Endothelial cell of umbilical vein (primary cell): ENCODE data around the gene OR6C2. TPM values are rescaled to one million over a fixed set of nuclear protein-coding genes. Genes with fewer than 3 reads are reported as not detected.

Experiments
- BruUV-seq: library from RNA; stranded (reverse); fragments of 400-500 nt; replicated peaks from 2 replicates; lab custom pipeline; 2021; lab: Mats Ljungman, UMichigan
- CTCF ChIA-PET: fragments of 300-600, 350-600 bp; sonication (Branson Sonifier 250); formaldehyde crosslinking; loops from one replicate; lab custom pipeline; 2021; ENCODE audit warnings: antibody characterized with exemption, inconsistent platforms; lab: Charles Lee
- POLR2A ChIA-PET: fragments of 300-600, 350-600 bp; sonication (Branson Sonifier 250); formaldehyde crosslinking; loops from one replicate; lab custom pipeline; 2021; ENCODE audit warnings: antibody characterized with exemption, inconsistent platforms; lab: Charles Lee
- DNase-seq: peaks from one replicate; pipeline ENCODE4 v3.0.0-alpha.2; 2011; ENCODE audit warnings: low read depth, low spot score
- FAIRE-seq: peaks from 2 replicates; lab custom pipeline; 2011; peaks lifted over from hg19 to GRCh38; lab: Jason Lieb, UNC
- H2AFZ ChIP-seq: 2 replicates; pipeline ENCODE4 v1.6.0; 2012; ENCODE audit warnings: low read depth, low read length, control low read depth, inconsistent platforms
- H3K27ac ChIP-seq: 2 replicates; pipeline ENCODE4 v1.5.1; 2011; ENCODE audit warnings: low read depth, mild to moderate bottlenecking, control low read depth, low read length, moderate library complexity; ENCODE audit not compliant: insufficient read depth
- H3K27me3 ChIP-seq, 2 experiments: 2 replicates each; pipeline versions ENCODE4 v1.6.0 to v1.6.1; 2011; ENCODE audit warnings: low read length in 2 of 2, mixed read lengths in 1 of 2; ENCODE audit not compliant: control insufficient read depth in 2 of 2, insufficient read depth in 2 of 2
- H3K36me3 ChIP-seq, 2 experiments: 2 replicates in 1 of 2; 3 replicates in 1 of 2; pipeline ENCODE4 v1.5.1; 2011; ENCODE audit warnings: low read length in 2 of 2, mild to moderate bottlenecking in 1 of 2, moderate library complexity in 1 of 2; ENCODE audit not compliant: control insufficient read depth in 2 of 2, insufficient read depth in 2 of 2; ENCODE audit errors: extremely low read depth in 1 of 2
- H3K4me1 ChIP-seq: 3 replicates; pipeline ENCODE4 v1.5.1; 2011; ENCODE audit warnings: mild to moderate bottlenecking, low read length; ENCODE audit not compliant: control insufficient read depth, insufficient read depth; ENCODE audit errors: extremely low read depth
- H3K4me2 ChIP-seq: 2 replicates; pipeline ENCODE4 v1.6.1; 2011; ENCODE audit warnings: low read length, control low read depth, mixed read lengths; ENCODE audit not compliant: insufficient read depth
- H3K4me3 ChIP-seq, 3 experiments: fragments of 200-600 bp in 1 of 3; sonication (generic), shearing (Covaris generic) in 1 of 3; replicated peaks in 1 of 3; 2 replicates each; pipeline ENCODE4 v1.5.1; 2011 to 2016; ENCODE audit warnings: control low read depth in 3 of 3, low read length in 3 of 3, mild to moderate bottlenecking in 2 of 3, inconsistent platforms in 1 of 3, low read depth in 1 of 3, moderate library complexity in 1 of 3; ENCODE audit not compliant: insufficient read depth in 1 of 3
- H3K79me2 ChIP-seq: 2 replicates; pipeline ENCODE4 v1.6.0; 2012; ENCODE audit warnings: low read length, inconsistent platforms; ENCODE audit not compliant: control insufficient read depth, insufficient read depth
- H3K9ac ChIP-seq: replicated peaks from 2 replicates; pipeline ENCODE3; 2011; ENCODE audit warnings: low read length, control low read depth; ENCODE audit not compliant: insufficient read depth; ENCODE audit errors: extremely low read depth
- H3K9me1 ChIP-seq: replicated peaks from 3 replicates; pipeline ENCODE4 v1.6.0; 2011; ENCODE audit warnings: mild to moderate bottlenecking, low read length; ENCODE audit not compliant: control insufficient read depth, insufficient read depth; ENCODE audit errors: extremely low read depth
- H3K9me3 ChIP-seq: replicated peaks from 2 replicates; pipeline ENCODE4 v1.5.1; 2012; ENCODE audit warnings: low read length, inconsistent platforms; ENCODE audit not compliant: control insufficient read depth, insufficient read depth
- H4K20me1 ChIP-seq: replicated peaks from 2 replicates; pipeline ENCODE3; 2011; ENCODE audit warnings: mild to moderate bottlenecking, low read length; ENCODE audit not compliant: control insufficient read depth, insufficient read depth; ENCODE audit errors: extremely low read depth
- EZH2 ChIP-seq: IDR thresholded peaks from 2 replicates; pipeline ENCODE4 v1.6.1; 2012; ENCODE audit warnings: borderline replicate concordance, low read depth, mild to moderate bottlenecking, moderate library complexity, low read length, inconsistent platforms; ENCODE audit not compliant: severe bottlenecking
- FOS ChIP-seq: IDR thresholded peaks from 2 replicates; pipeline ENCODE4 v1.6.1; 2011; ENCODE audit warnings: mild to moderate bottlenecking, low read length, moderate library complexity, borderline replicate concordance; ENCODE audit not compliant: insufficient read depth
- GATA2 ChIP-seq: IDR thresholded peaks from 2 replicates; pipeline ENCODE4 v1.7.0; 2011; ENCODE audit warnings: low read depth, mild to moderate bottlenecking, moderate library complexity, mixed read lengths, low read length; ENCODE audit not compliant: insufficient read length, insufficient read depth
- MYC ChIP-seq: IDR thresholded peaks from one replicate; pipeline ENCODE4 v1.6.1; 2011; ENCODE audit warnings: mild to moderate bottlenecking, low read depth, low read length
- POLR2A ChIP-seq: IDR thresholded peaks from 2 replicates; pipeline ENCODE4 v1.6.1; 2012; ENCODE audit warnings: low read depth, mild to moderate bottlenecking, control low read depth, low read length
- dilution Hi-C: fragments of 300-500 bp; cut with MboI; formaldehyde crosslinking; loops from one replicate; pipeline ENCODE4 v1.15.0; 2019; ENCODE audit warnings: low sequenced_read_pairs; ENCODE audit not compliant: extremely low pct_ligation_motif_present
- intact Hi-C: fragments of 100-400 bp; cut with micrococcal nuclease; formaldehyde crosslinking; loops from one replicate; pipeline ENCODE4 v1.10.0; 2022
- polyA plus RNA-seq, 4 experiments: library from polyadenylated mRNA; depleted of rRNA in 3 of 4; stranded (reverse) in 3 of 4; unstranded in 1 of 4; fragments of >200 nt; gene quantifications; 2 replicates each; pipeline versions ENCODE4 v1.2.1 to v1.2.3, GENCODE V29; 2011 to 2012; ENCODE audit warnings: missing spikeins in 1 of 4
- total RNA-seq: library from RNA; stranded (reverse); gene quantifications from 2 replicates; pipeline ENCODE4 v1.2.3, GENCODE V29; 2021
- TF ChIP-seq, protein P1 (sequence below): IDR thresholded peaks from 2 replicates; pipeline ENCODE4 v1.6.1; 2011; ENCODE audit not compliant: insufficient read depth, insufficient read length
- TF ChIP-seq, protein P2 (sequence below), 2 donors: IDR thresholded peaks; 1 replicate in 1 of 2; 2 replicates in 1 of 2; pipeline ENCODE4 v1.5.1; 2011; ENCODE audit warnings: low read length in 2 of 2, mild to moderate bottlenecking in 2 of 2, moderate library complexity in 2 of 2, control low read depth in 1 of 2, inconsistent platforms in 1 of 2, low read depth in 1 of 2; ENCODE audit not compliant: insufficient read depth in 1 of 2; ENCODE audit errors: extremely low read depth in 1 of 2

Gene OR6C2
- total and polyA plus RNA-seq, 2 donors (not counting 3 experiments of a cell fraction or from before 2014, with no cell fraction given): not detected

GRCh38 chr12:55467836-55468235 lies 24.0 kb downstream of the OR6C2 start:
- DNase-seq (no peak), FAIRE-seq (no peak)
- no peak overlapping the region for H3K9ac ChIP-seq
- no peaks in the 10 kb centered on the region for H3K36me3 ChIP-seq
- H3K27ac ChIP-seq: no peak overlapping the region
- dilution Hi-C loops (no loop called here), intact Hi-C loops (no loop called here)
- no peak overlapping the region for H2AFZ ChIP-seq
- no TSS peak for BruUV-seq
- H3K79me2 ChIP-seq: no peaks in the 10 kb centered on the region
- no peaks in the 10 kb centered on the region for H3K27me3 ChIP-seq
- TF ChIP-seq MYC (no peak), POLR2A (no peak), FOS (no peak), EZH2 (no peak)
- TF ChIP-seq, protein P1, sequence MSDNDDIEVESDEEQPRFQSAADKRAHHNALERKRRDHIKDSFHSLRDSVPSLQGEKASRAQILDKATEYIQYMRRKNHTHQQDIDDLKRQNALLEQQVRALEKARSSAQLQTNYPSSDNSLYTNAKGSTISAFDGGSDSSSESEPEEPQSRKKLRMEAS: no peak
- TF ChIP-seq, protein P2, sequence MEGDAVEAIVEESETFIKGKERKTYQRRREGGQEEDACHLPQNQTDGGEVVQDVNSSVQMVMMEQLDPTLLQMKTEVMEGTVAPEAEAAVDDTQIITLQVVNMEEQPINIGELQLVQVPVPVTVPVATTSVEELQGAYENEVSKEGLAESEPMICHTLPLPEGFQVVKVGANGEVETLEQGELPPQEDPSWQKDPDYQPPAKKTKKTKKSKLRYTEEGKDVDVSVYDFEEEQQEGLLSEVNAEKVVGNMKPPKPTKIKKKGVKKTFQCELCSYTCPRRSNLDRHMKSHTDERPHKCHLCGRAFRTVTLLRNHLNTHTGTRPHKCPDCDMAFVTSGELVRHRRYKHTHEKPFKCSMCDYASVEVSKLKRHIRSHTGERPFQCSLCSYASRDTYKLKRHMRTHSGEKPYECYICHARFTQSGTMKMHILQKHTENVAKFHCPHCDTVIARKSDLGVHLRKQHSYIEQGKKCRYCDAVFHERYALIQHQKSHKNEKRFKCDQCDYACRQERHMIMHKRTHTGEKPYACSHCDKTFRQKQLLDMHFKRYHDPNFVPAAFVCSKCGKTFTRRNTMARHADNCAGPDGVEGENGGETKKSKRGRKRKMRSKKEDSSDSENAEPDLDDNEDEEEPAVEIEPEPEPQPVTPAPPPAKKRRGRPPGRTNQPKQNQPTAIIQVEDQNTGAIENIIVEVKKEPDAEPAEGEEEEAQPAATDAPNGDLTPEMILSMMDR (IDR thresholded peaks at IDR 0.05; ENCODE audit: extremely low read depth in 1 of 2, insufficient read depth in 1 of 2, low read depth in 1 of 2, low read length in 2 of 2): no peak
- ChIA-PET POLR2A (no interaction called here), CTCF (no interaction called here)
- H3K4me3 ChIP-seq: no peak overlapping the region
- no peaks in the 10 kb centered on the region for H3K9me3 ChIP-seq
- H3K4me1 ChIP-seq: no peaks in the 10 kb centered on the region
- H3K4me2 ChIP-seq: no peak overlapping the region
- H4K20me1 ChIP-seq: no peaks in the 10 kb centered on the region
- no peaks in the 10 kb centered on the region for H3K9me1 ChIP-seq

GRCh38 chr12:55469291-55469690 lies 25.4 kb downstream of the OR6C2 start:
- no TSS peak for BruUV-seq

More at GRCh38 chr12:55469291-55469690, 25.4 kb downstream of the OR6C2 start:
- FAIRE-seq (no peak), DNase-seq (no peak)
- no peaks in the 10 kb centered on the region for H3K36me3 ChIP-seq
- H3K79me2 ChIP-seq: no peaks in the 10 kb centered on the region
- no peak overlapping the region for H3K9ac ChIP-seq
- no peaks in the 10 kb centered on the region for H4K20me1 ChIP-seq
- no peak overlapping the region for H2AFZ ChIP-seq
- TF ChIP-seq GATA2: no peak
- TF ChIP-seq, protein P2 (IDR thresholded peaks at IDR 0.05; ENCODE audit: extremely low read depth in 1 of 2, insufficient read depth in 1 of 2, low read depth in 1 of 2, low read length in 2 of 2): no peak
- intact Hi-C loops: no loop called here
- no peak overlapping the region for H3K4me2 ChIP-seq
- no peaks in the 10 kb centered on the region for H3K9me3 ChIP-seq
- no peak overlapping the region for H3K4me3 ChIP-seq
- H3K9me1 ChIP-seq: no peaks in the 10 kb centered on the region
- ChIA-PET POLR2A (no interaction called here), CTCF (no interaction called here)
- H3K4me1 ChIP-seq: no peaks in the 10 kb centered on the region
- no peaks in the 10 kb centered on the region for H3K27me3 ChIP-seq
- dilution Hi-C loops: no loop called here
- no peak overlapping the region for H3K27ac ChIP-seq
